A204.1 (cell line): ENCODE measurements around the gene MMP15.

Source experiments
- FAIRE-seq: peaks from 2 replicates; lab custom pipeline; 2012; peaks lifted over from hg19 to GRCh38; lab: Jason Lieb, UNC

MMP15 gene

GRCh38 chr16:58019866-58020538 lies 5.6 kb upstream of the MMP15 start:
- no peak for FAIRE-seq

GRCh38 chr16:58020628-58021521 lies 4.7 kb upstream of the MMP15 start:
- no peak for FAIRE-seq

- FAIRE-seq = no peak
These were observed 3.6 kb upstream of the MMP15 start for GRCh38 chr16:58021661-58022551.

- no peak for FAIRE-seq
These were observed 2.8 kb upstream of the MMP15 start for GRCh38 chr16:58022601-58023371.

GRCh38 chr16:58024486-58025350 lies 836 bp upstream of the MMP15 start:
- FAIRE-seq = no peak

- no peak for FAIRE-seq
These were observed 668 bp downstream of the MMP15 start for GRCh38 chr16:58026139-58026704.

- no peak for FAIRE-seq
These were observed 1.2 kb downstream of the MMP15 start for GRCh38 chr16:58026705-58027160.

- no peak for FAIRE-seq
These were observed 1.8 kb downstream of the MMP15 start for GRCh38 chr16:58027161-58027915.

GRCh38 chr16:58027916-58028455 lies 2.4 kb downstream of the MMP15 start:
- no peak for FAIRE-seq

- no peak for FAIRE-seq
These were observed 3.1 kb downstream of the MMP15 start for GRCh38 chr16:58028541-58029070.

GRCh38 chr16:58029410-58029809 lies 3.9 kb downstream of the MMP15 start:
- FAIRE-seq = no peak

GRCh38 chr16:58030136-58030840 lies 4.7 kb downstream of the MMP15 start:
- no peak for FAIRE-seq

GRCh38 chr16:58031016-58031800 lies 5.7 kb downstream of the MMP15 start:
- no peak for FAIRE-seq

- FAIRE-seq = no peak
These were observed 7.2 kb downstream of the MMP15 start for GRCh38 chr16:58032710-58033293.

- no peak for FAIRE-seq
These were observed 8.7 kb downstream of the MMP15 start for GRCh38 chr16:58034128-58034685.

- FAIRE-seq = no peak
These were observed 9.2 kb downstream of the MMP15 start for GRCh38 chr16:58034774-58035173.
